ENCODE results near the gene ERC2.

The ERC2 gene

GRCh38 chr3:56366641-56367162, 101.6 kb downstream of the ERC2 start:
- TF ChIP-seq GATA3 (IDR thresholded peaks at IDR 0.05; ENCODE audit: low read depth, low read length) (no peak), GATA2 (IDR thresholded peaks at IDR 0.05; ENCODE audit: low read depth, low read length) (no peak)

- TF ChIP-seq GATA2 (IDR thresholded peaks at IDR 0.05; ENCODE audit: low read depth, low read length) (no peak), GATA3 (IDR thresholded peaks at IDR 0.05; ENCODE audit: low read depth, low read length) (no peak)
Observed at GRCh38 chr3:56365905-56366640, 102.2 kb downstream of the ERC2 start.

- no peak for TF ChIP-seq GATA3 (IDR thresholded peaks at IDR 0.05; ENCODE audit: low read depth, low read length)
- TF ChIP-seq GATA2 (IDR thresholded peaks at IDR 0.05; ENCODE audit: low read depth, low read length), result no peak
Observed at GRCh38 chr3:56364665-56365064, 103.6 kb downstream of the ERC2 start.

- no peak for TF ChIP-seq GATA3 (IDR thresholded peaks at IDR 0.05; ENCODE audit: low read depth, low read length)
- no peak for TF ChIP-seq GATA2 (IDR thresholded peaks at IDR 0.05; ENCODE audit: low read depth, low read length)
Observed at GRCh38 chr3:56363720-56364119, 104.5 kb downstream of the ERC2 start.

GRCh38 chr3:56361731-56362130, 106.5 kb downstream of the ERC2 start:
- TF ChIP-seq GATA3 (IDR thresholded peaks at IDR 0.05; ENCODE audit: low read depth, low read length) (no peak), GATA2 (IDR thresholded peaks at IDR 0.05; ENCODE audit: low read depth, low read length) (no peak)

GRCh38 chr3:56357266-56357665, 111.0 kb downstream of the ERC2 start:
- TF ChIP-seq GATA3 (IDR thresholded peaks at IDR 0.05; ENCODE audit: low read depth, low read length) (no peak), GATA2 (IDR thresholded peaks at IDR 0.05; ENCODE audit: low read depth, low read length) (no peak)

- TF ChIP-seq GATA2 (IDR thresholded peaks at IDR 0.05; ENCODE audit: low read depth, low read length) (no peak), GATA3 (IDR thresholded peaks at IDR 0.05; ENCODE audit: low read depth, low read length) (no peak)
Observed at GRCh38 chr3:56356808-56357207, 111.5 kb downstream of the ERC2 start.

- TF ChIP-seq GATA2 (IDR thresholded peaks at IDR 0.05; ENCODE audit: low read depth, low read length), result no peak
- TF ChIP-seq GATA3 (IDR thresholded peaks at IDR 0.05; ENCODE audit: low read depth, low read length), result no peak
Observed at GRCh38 chr3:56355570-56356185, 112.6 kb downstream of the ERC2 start.

- TF ChIP-seq GATA3 (IDR thresholded peaks at IDR 0.05; ENCODE audit: low read depth, low read length) (no peak), GATA2 (IDR thresholded peaks at IDR 0.05; ENCODE audit: low read depth, low read length) (no peak)
Observed at GRCh38 chr3:56351537-56351936, 116.7 kb downstream of the ERC2 start.

- TF ChIP-seq GATA2 (IDR thresholded peaks at IDR 0.05; ENCODE audit: low read depth, low read length) (no peak), GATA3 (IDR thresholded peaks at IDR 0.05; ENCODE audit: low read depth, low read length) (no peak)
Observed at GRCh38 chr3:56347219-56347871, 120.9 kb downstream of the ERC2 start.

GRCh38 chr3:56342475-56342874, 125.8 kb downstream of the ERC2 start:
- no peak for TF ChIP-seq GATA3 (IDR thresholded peaks at IDR 0.05; ENCODE audit: low read depth, low read length)
- no peak for TF ChIP-seq GATA2 (IDR thresholded peaks at IDR 0.05; ENCODE audit: low read depth, low read length)

- TF ChIP-seq GATA2 (IDR thresholded peaks at IDR 0.05; ENCODE audit: low read depth, low read length), result peak; percentile 1; the same call in 1 of the 2 replicates
- TF ChIP-seq GATA3 (IDR thresholded peaks at IDR 0.05; ENCODE audit: low read depth, low read length), result no peak
Observed at GRCh38 chr3:56339671-56340070, 128.6 kb downstream of the ERC2 start.

- TF ChIP-seq GATA3 (IDR thresholded peaks at IDR 0.05; ENCODE audit: low read depth, low read length), result no peak
- peak; percentile 22; the same call in 1 of the 2 replicates for TF ChIP-seq GATA2 (IDR thresholded peaks at IDR 0.05; ENCODE audit: low read depth, low read length)
Observed at GRCh38 chr3:56339244-56339643, 129.0 kb downstream of the ERC2 start.

GRCh38 chr3:56336023-56336422, 132.2 kb downstream of the ERC2 start:
- TF ChIP-seq GATA3 (IDR thresholded peaks at IDR 0.05; ENCODE audit: low read depth, low read length) (no peak), GATA2 (IDR thresholded peaks at IDR 0.05; ENCODE audit: low read depth, low read length) (no peak)

All from SH-SY5Y (cell line).